CD14-positive monocyte (primary cell): ENCODE results near the gene OR2AJ1. TPM values are rescaled to one million over a fixed set of nuclear protein-coding genes. Genes with fewer than 3 reads are reported as not detected.

ENCODE experiments used
- DNase-seq, 3 donors: peaks; one replicate each; pipeline ENCODE4 v3.0.0-alpha.2; 2011 to 2022
- H2AFZ ChIP-seq: 2 replicates; pipeline ENCODE4 v1.6.0; 2012; ENCODE audit warnings: mild to moderate bottlenecking, low read depth, low read length, inconsistent platforms; ENCODE audit not compliant: insufficient read depth, poor library complexity, severe bottlenecking
- H3K27ac ChIP-seq, 2 donors: 1 replicate in 1 of 2; 2 replicates in 1 of 2; pipeline ENCODE4 v1.5.1; 2012 to 2013; ENCODE audit warnings: low read length in 2 of 2, control low read depth in 1 of 2, inconsistent platforms in 1 of 2, low read depth in 1 of 2, mild to moderate bottlenecking in 1 of 2
- H3K27me3 ChIP-seq, 2 donors: one replicate each; pipeline versions ENCODE4 v1.6.0 to v1.6.1; 2011 to 2013; ENCODE audit warnings: low read length in 2 of 2; ENCODE audit not compliant: control insufficient read depth in 2 of 2, insufficient read depth in 2 of 2
- H3K36me3 ChIP-seq, 2 donors: replicated peaks in 1 of 2; 1 replicate in 1 of 2; 2 replicates in 1 of 2; pipeline versions ENCODE4 v1.5.1 to v1.6.1; 2012 to 2013; ENCODE audit warnings: low read length in 2 of 2, control low read depth in 1 of 2, inconsistent platforms in 1 of 2, mild to moderate bottlenecking in 1 of 2; ENCODE audit not compliant: insufficient read depth in 2 of 2, control insufficient read depth in 1 of 2
- H3K4me1 ChIP-seq, 2 donors: 1 replicate in 1 of 2; 2 replicates in 1 of 2; pipeline versions ENCODE4 v1.5.1 to v1.6.1; 2012 to 2013; ENCODE audit warnings: low read length in 2 of 2, control low read depth in 1 of 2, inconsistent platforms in 1 of 2, mild to moderate bottlenecking in 1 of 2, moderate library complexity in 1 of 2; ENCODE audit not compliant: insufficient read depth in 2 of 2, control insufficient read depth in 1 of 2
- H3K4me2 ChIP-seq: replicated peaks from 2 replicates; pipeline ENCODE3; 2012; ENCODE audit warnings: low read length, moderate library complexity, mild to moderate bottlenecking; ENCODE audit not compliant: poor library complexity, severe bottlenecking; ENCODE audit errors: extremely low read depth
- H3K4me3 ChIP-seq, 3 experiments: fragments of 200-600 bp in 1 of 3; sonication (generic) in 1 of 3; replicated peaks in 1 of 3; 1 replicate in 2 of 3; 2 replicates in 1 of 3; pipeline ENCODE4 v1.5.1; 2011 to 2013; ENCODE audit warnings: low read length in 3 of 3, mild to moderate bottlenecking in 3 of 3, control low read depth in 2 of 3, low read depth in 2 of 3, inconsistent platforms in 1 of 3, moderate library complexity in 1 of 3
- H3K79me2 ChIP-seq: 2 replicates; pipeline ENCODE4 v1.6.0; 2012; ENCODE audit warnings: mild to moderate bottlenecking, control low read depth, inconsistent platforms, low read length, moderate library complexity; ENCODE audit not compliant: insufficient read depth
- H3K9ac ChIP-seq: 2 replicates; pipeline ENCODE4 v1.6.0; 2017; ENCODE audit warnings: low read length, mild to moderate bottlenecking; ENCODE audit not compliant: insufficient read depth, poor library complexity, severe bottlenecking
- H3K9me3 ChIP-seq, 2 donors: replicated peaks in 1 of 2; 1 replicate in 1 of 2; 2 replicates in 1 of 2; pipeline versions ENCODE4 v1.5.1 to v1.6.1; 2012 to 2013; ENCODE audit warnings: low read length in 2 of 2, control low read depth in 1 of 2; ENCODE audit not compliant: control insufficient read depth in 1 of 2, insufficient read depth in 1 of 2
- H4K20me1 ChIP-seq: 2 replicates; pipeline ENCODE4 v1.6.0; 2012; ENCODE audit warnings: mild to moderate bottlenecking, low read length, control low read depth, moderate library complexity; ENCODE audit not compliant: insufficient read depth
- H3K27ac Mint-ChIP-seq, 7 donors: one replicate each; pipeline ENCODE4 v1.8.0; 2020; ENCODE audit warnings: mild to moderate bottlenecking in 7 of 7, mixed read lengths in 7 of 7, moderate library complexity in 6 of 7, inconsistent platforms in 2 of 7
- H3K27me3 Mint-ChIP-seq, 3 donors: one replicate each; pipeline ENCODE4 v1.8.0; 2021 to 2022; ENCODE audit warnings: low read depth in 3 of 3, mild to moderate bottlenecking in 3 of 3, mixed read lengths in 3 of 3, moderate library complexity in 3 of 3, inconsistent platforms in 1 of 3
- H3K36me3 Mint-ChIP-seq, 2 donors: one replicate each; pipeline ENCODE4 v1.8.0; 2020; ENCODE audit warnings: mixed read lengths in 2 of 2, inconsistent platforms in 1 of 2, mild to moderate bottlenecking in 1 of 2
- H3K4me1 Mint-ChIP-seq: one replicate; pipeline ENCODE4 v1.8.0; 2020; ENCODE audit warnings: mild to moderate bottlenecking, mixed read lengths
- H3K4me3 Mint-ChIP-seq, 2 donors: one replicate each; pipeline ENCODE4 v1.8.0; 2020; ENCODE audit warnings: mild to moderate bottlenecking in 2 of 2, mixed read lengths in 2 of 2, moderate library complexity in 1 of 2
- H3K9me3 Mint-ChIP-seq, 7 donors: one replicate each; pipeline ENCODE4 v1.8.0; 2020 to 2022; ENCODE audit warnings: mixed read lengths in 7 of 7, mild to moderate bottlenecking in 6 of 7, moderate library complexity in 6 of 7, inconsistent platforms in 2 of 7
- WGBS: methylation state at CpG from one replicate; pipeline ENCODE4 v1.1.5; 2013; ENCODE audit warnings: missing lambda C conversion rate; ENCODE audit not compliant: insufficient coverage; 5-methylcytosine and 5-hydroxymethylcytosine counted together
- intact Hi-C, 2 donors: fragments of 100-400 bp; cut with micrococcal nuclease; formaldehyde crosslinking; loops; one replicate each; pipeline versions ENCODE4 v1.15.0 to v1.15.1; 2023
- polyA plus RNA-seq, 3 donors: library from polyadenylated mRNA; depleted of rRNA in 1 of 3; unstranded in 2 of 3; stranded (reverse) in 1 of 3; fragments of 300-500 nt in 2 of 3; fragments of >200 nt in 1 of 3; fragmentation: Illumina TruSeq in 2 of 3; gene quantifications; 1 replicate in 2 of 3; 2 replicates in 1 of 3; pipeline ENCODE4 v1.2.3, GENCODE V29; 2012 to 2021
- TF ChIP-seq, protein P1 (sequence below): fragments of 200-600 bp; IDR thresholded peaks from one replicate; pipeline ENCODE4 v1.8.0; 2022; ENCODE audit warnings: antibody characterized with exemption, mild to moderate bottlenecking

The OR2AJ1 gene
- polyA plus RNA-seq, 3 donors = not detected

DNA sequence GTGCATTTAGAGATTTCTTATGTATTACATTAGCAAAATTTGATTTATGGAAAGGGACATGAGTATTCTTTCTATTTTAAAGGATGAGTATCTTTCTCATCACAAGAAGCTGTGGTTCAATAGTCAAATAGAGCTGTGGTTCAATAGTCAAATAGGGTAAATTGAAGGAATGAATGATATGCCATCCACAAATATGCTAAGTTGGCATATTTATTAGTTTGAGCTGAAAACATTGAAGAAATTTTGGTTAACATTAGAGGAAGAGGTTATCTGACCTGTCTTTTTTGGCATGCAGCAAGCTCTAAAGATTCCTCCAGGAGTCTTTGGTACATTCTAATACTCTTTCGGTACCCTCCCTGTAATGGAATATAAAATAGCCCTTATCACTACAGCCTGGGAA lies 28.7 kb downstream of the OR2AJ1 start:
- no CpG with 5 or more reads among the region's 1 CpG for WGBS
- Mint-ChIP-seq H3K36me3 (no peaks in the 10 kb centered on the region), H3K9me3 (peaks cover 0 to 13% (median 6%) of the 10 kb centered on the region in 7 donors), H3K4me3 (no peak overlapping the region), H3K27me3 (no peaks in the 10 kb centered on the region), H3K27ac (no peak overlapping the region), H3K4me1 (no peaks in the 10 kb centered on the region)
- no peak overlapping the region for H3K4me3 ChIP-seq
- H3K27ac ChIP-seq = no peak overlapping the region
- intact Hi-C loops = no loop called here
- no peaks in the 10 kb centered on the region for H3K27me3 ChIP-seq
- H3K9ac ChIP-seq = no peak overlapping the region
- H3K9me3 ChIP-seq = no peaks in the 10 kb centered on the region
- no peaks in the 10 kb centered on the region for H3K36me3 ChIP-seq
- H3K4me1 ChIP-seq = no peaks in the 10 kb centered on the region
- no peaks in the 10 kb centered on the region for H4K20me1 ChIP-seq
- no peak overlapping the region for H2AFZ ChIP-seq
- H3K79me2 ChIP-seq = no peaks in the 10 kb centered on the region
- TF ChIP-seq, protein P1, sequence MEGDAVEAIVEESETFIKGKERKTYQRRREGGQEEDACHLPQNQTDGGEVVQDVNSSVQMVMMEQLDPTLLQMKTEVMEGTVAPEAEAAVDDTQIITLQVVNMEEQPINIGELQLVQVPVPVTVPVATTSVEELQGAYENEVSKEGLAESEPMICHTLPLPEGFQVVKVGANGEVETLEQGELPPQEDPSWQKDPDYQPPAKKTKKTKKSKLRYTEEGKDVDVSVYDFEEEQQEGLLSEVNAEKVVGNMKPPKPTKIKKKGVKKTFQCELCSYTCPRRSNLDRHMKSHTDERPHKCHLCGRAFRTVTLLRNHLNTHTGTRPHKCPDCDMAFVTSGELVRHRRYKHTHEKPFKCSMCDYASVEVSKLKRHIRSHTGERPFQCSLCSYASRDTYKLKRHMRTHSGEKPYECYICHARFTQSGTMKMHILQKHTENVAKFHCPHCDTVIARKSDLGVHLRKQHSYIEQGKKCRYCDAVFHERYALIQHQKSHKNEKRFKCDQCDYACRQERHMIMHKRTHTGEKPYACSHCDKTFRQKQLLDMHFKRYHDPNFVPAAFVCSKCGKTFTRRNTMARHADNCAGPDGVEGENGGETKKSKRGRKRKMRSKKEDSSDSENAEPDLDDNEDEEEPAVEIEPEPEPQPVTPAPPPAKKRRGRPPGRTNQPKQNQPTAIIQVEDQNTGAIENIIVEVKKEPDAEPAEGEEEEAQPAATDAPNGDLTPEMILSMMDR = no peak
- H3K4me2 ChIP-seq = no peak overlapping the region
- no peak for DNase-seq

DNA sequence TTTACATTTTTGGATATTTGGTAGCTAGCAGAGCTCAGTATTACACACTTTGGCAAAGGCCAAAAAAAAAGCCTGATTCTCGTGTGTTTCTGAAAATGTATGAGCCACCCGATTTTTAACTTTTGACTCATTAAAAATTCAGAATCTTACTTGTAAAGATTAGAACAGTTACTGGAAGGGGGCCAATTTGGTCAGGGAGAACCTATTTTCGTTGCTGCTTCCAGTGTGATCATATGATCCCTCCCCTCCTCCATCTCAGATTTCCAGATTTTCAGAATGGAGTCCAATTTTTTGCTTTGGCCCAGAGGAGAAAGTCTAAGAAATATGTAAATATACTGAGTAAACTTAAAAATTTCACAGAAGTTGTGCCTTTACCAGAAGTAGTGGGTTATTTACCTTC lies 37.1 kb downstream of the OR2AJ1 start:
- peaks cover 0 to 2% (median 0%) of the 10 kb centered on the region in 3 donors for H3K27me3 Mint-ChIP-seq
- no peak overlapping the region for H3K4me3 Mint-ChIP-seq
- H3K9me3 Mint-ChIP-seq = peaks cover 4 to 10% (median 8%) of the 10 kb centered on the region in 7 donors
- Histone ChIP-seq H2AFZ (no peak overlapping the region), H3K9ac (no peak overlapping the region), H3K27me3 (no peaks in the 10 kb centered on the region), H3K79me2 (no peaks in the 10 kb centered on the region), H3K4me1 (peaks cover 0 to under 1% of the 10 kb centered on the region in 2 donors), H3K36me3 (no peaks in the 10 kb centered on the region), H4K20me1 (no peaks in the 10 kb centered on the region), H3K27ac (no peak overlapping the region), H3K4me2 (no peak overlapping the region), H3K9me3 (no peaks in the 10 kb centered on the region), H3K4me3 (no peak overlapping the region)
- peaks cover 12% of the 10 kb centered on the region for H3K4me1 Mint-ChIP-seq
- intact Hi-C loops = no loop called here
- no CpG with 5 or more reads among the region's 3 CpGs for WGBS
- H3K27ac Mint-ChIP-seq = no peak overlapping the region
- no peaks in the 10 kb centered on the region for H3K36me3 Mint-ChIP-seq
- TF ChIP-seq, protein P1 = no peak
- no peak for DNase-seq
